SU-DHL-6 (cell line): Measurements from ENCODE around the gene BRD2.
"Not testable (repeated sequence)": the region's sequence is repeated elsewhere in the genome, so short reads cannot be mapped to it uniquely, and the experiment has no call there.

Experiments used
- CTCF ChIP-seq: fragments of 200-600 bp; sonication (generic); IDR thresholded peaks from one replicate; pipeline ENCODE4 v1.5.1; 2017; ENCODE audit warnings: antibody characterized with exemption, mild to moderate bottlenecking, low read length, moderate library complexity; ENCODE audit not compliant: insufficient read depth, poor library complexity, severe bottlenecking
- EZH2phosphoT487 ChIP-seq: fragments of 200-600 bp; sonication (generic), shearing (Covaris generic); conservative IDR thresholded peaks from 2 replicates; pipeline ENCODE4 v1.6.1; 2018; ENCODE audit warnings: mild to moderate bottlenecking, antibody characterized with exemption, low read length, moderate library complexity, mixed read lengths

GRCh38 chr6:32942555-32943123 lies 25.8 kb upstream of the BRD2 start:
- TF ChIP-seq CTCF, EZH2phosphoT487: not testable (repeated sequence)
